ENCODE data around the gene TNIK. TPM values are rescaled to one million over a fixed set of nuclear protein-coding genes. Genes with fewer than 3 reads are reported as not detected.

TNIK gene
- total RNA-seq, 1 experiment from 2014 or later: 0.69 TPM

DNA sequence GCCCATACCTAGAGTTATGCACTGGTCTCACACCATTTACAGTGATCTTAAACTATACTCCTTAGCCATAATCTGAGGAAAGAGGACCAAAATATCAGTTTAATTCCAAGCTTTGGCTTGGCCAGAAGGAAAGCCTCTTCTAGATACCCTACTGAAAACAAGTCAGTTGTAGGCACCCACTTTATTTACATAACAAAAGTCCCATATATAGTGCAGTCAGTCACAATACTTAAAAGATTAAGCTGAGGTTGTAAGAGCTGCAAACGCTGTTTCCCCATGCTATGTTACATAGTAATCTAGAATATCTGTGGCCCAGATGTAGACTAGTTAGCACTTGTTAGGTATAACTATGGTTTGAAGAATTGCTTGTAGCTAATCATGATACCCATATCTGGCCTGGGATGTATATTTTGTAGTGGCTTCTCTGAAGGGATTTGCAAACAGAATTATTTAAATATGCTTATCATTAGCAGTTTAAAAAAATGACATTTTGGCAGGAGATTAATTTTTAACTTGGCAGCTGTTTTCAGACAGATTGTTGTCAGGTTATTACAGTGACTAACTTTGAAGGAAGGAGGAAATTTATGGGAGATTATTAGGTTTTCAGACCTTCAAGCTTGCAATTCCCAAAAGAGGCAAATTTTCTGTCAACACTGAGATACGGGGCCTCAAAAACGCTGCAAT lies 273.2 kb downstream of the TNIK start:
- TF ChIP-seq EZH2 (IDR thresholded peaks at IDR 0.05; ENCODE audit: borderline replicate concordance, low read depth, low read length, poor library complexity, severe bottlenecking) (no peak), CTCF (conservative IDR thresholded peaks at IDR 0.05; ENCODE audit: low read depth, low read length) (no peak)
- DNase-seq (ENCODE audit: low spot score): no peak
- H3K4me1 ChIP-seq (ENCODE audit: insufficient read depth, low read length, poor library complexity, severe bottlenecking): no peaks in the 10 kb centered on the region
- no TSS peak for BruUV-seq (replicated peaks)
- CTCF ChIA-PET: interaction anchor here (0.6 to 1.3 kb wide), 2 partner anchors 90 to 380 kb away, joined by 3 to 4 read pairs; no protein-coding TSS in a partner anchor
- H3K4me3 ChIP-seq (ENCODE audit: low read depth, low read length, poor library complexity, severe bottlenecking): no peak overlapping the region
- H3K9me3 ChIP-seq (ENCODE audit: low read depth, low read length, poor library complexity, severe bottlenecking): no peaks in the 10 kb centered on the region
- H3K27ac ChIP-seq (ENCODE audit: low read depth, low read length, poor library complexity, severe bottlenecking): no peak overlapping the region
- intact Hi-C loops (cut with micrococcal nuclease; ENCODE audit: unreplicated experiment): loop anchor here (2.0 to 5.0 kb wide), 5 partner anchors 225 to 645 kb away; partner anchors contain the start of gene TNIK
- POLR2A ChIA-PET (ENCODE audit: low non-redundant PET): no interaction called here
- H3K36me3 ChIP-seq (ENCODE audit: insufficient read depth, low read length, poor library complexity, severe bottlenecking): no peaks in the 10 kb centered on the region
- H3K27me3 ChIP-seq (replicated peaks; ENCODE audit: insufficient read depth, low read depth, low read length, poor library complexity): no peaks in the 10 kb centered on the region

- H3K27me3 ChIP-seq (replicated peaks; ENCODE audit: insufficient read depth, low read depth, low read length, poor library complexity): no peaks in the 10 kb centered on the region
- BruUV-seq (replicated peaks): no TSS peak
- H3K9me3 ChIP-seq (ENCODE audit: low read depth, low read length, poor library complexity, severe bottlenecking): no peaks in the 10 kb centered on the region
- DNase-seq (ENCODE audit: low spot score): no peak
- no peak for TF ChIP-seq CTCF (conservative IDR thresholded peaks at IDR 0.05; ENCODE audit: low read depth, low read length)
- no peak for TF ChIP-seq EZH2 (IDR thresholded peaks at IDR 0.05; ENCODE audit: borderline replicate concordance, low read depth, low read length, poor library complexity, severe bottlenecking)
- no peaks in the 10 kb centered on the region for H3K36me3 ChIP-seq (ENCODE audit: insufficient read depth, low read length, poor library complexity, severe bottlenecking)
- ChIA-PET POLR2A (ENCODE audit: low non-redundant PET) (no interaction called here), CTCF (interaction anchor here (0.6 to 1.3 kb wide), 3 partner anchors 13 to 380 kb away, joined by 3 to 4 read pairs (median 3); no protein-coding TSS in a partner anchor)
- no peaks in the 10 kb centered on the region for H3K4me1 ChIP-seq (ENCODE audit: insufficient read depth, low read length, poor library complexity, severe bottlenecking)
- no peak overlapping the region for H3K27ac ChIP-seq (ENCODE audit: low read depth, low read length, poor library complexity, severe bottlenecking)
- intact Hi-C loops (cut with micrococcal nuclease; ENCODE audit: unreplicated experiment): loop anchor here (2.0 to 5.0 kb wide), 5 partner anchors 224 to 646 kb away; partner anchors contain the start of gene TNIK
- H3K4me3 ChIP-seq (ENCODE audit: low read depth, low read length, poor library complexity, severe bottlenecking): no peak overlapping the region
Measured at GRCh38 chr3:171186383-171186782, 273.8 kb downstream of the TNIK start.

DNA sequence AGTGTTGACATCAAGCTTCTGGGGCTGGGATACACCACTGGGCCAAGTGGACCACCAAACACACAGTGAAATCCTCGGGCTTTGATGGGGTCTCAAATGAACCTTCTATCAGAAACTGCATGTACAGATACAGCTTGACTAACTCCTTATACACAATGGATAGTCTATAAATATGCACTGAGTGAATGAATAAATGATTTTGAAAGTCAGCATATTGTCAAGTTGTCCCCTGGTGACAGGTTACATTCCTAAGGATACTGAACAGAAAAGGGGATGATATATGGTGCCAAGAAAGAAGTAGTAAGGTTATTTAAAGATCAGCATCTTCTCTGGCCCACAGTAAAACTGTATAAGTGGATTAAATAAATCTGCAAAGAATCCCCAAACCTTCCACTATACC lies 274.2 kb downstream of the TNIK start:
- DNase-seq (ENCODE audit: low spot score): no peak
- CTCF ChIA-PET: interaction anchor here (0.7 to 1.3 kb wide), 2 partner anchors 13 to 381 kb away, joined by 3 read pairs; no protein-coding TSS in a partner anchor

More for the DNA sequence above, 274.2 kb downstream of the TNIK start:
- Histone ChIP-seq H3K4me1 (ENCODE audit: insufficient read depth, low read length, poor library complexity, severe bottlenecking) (no peaks in the 10 kb centered on the region), H3K27me3 (replicated peaks; ENCODE audit: insufficient read depth, low read depth, low read length, poor library complexity) (no peaks in the 10 kb centered on the region), H3K36me3 (ENCODE audit: insufficient read depth, low read length, poor library complexity, severe bottlenecking) (no peaks in the 10 kb centered on the region), H3K4me3 (ENCODE audit: low read depth, low read length, poor library complexity, severe bottlenecking) (no peak overlapping the region), H3K9me3 (ENCODE audit: low read depth, low read length, poor library complexity, severe bottlenecking) (no peaks in the 10 kb centered on the region), H3K27ac (ENCODE audit: low read depth, low read length, poor library complexity, severe bottlenecking) (no peak overlapping the region)
- POLR2A ChIA-PET (ENCODE audit: low non-redundant PET): no interaction called here
- intact Hi-C loops (cut with micrococcal nuclease; ENCODE audit: unreplicated experiment): loop anchor here (2.0 to 5.0 kb wide), 5 partner anchors 224 to 646 kb away; partner anchors contain the start of gene TNIK
- BruUV-seq (replicated peaks): no TSS peak
- no peak for TF ChIP-seq EZH2 (IDR thresholded peaks at IDR 0.05; ENCODE audit: borderline replicate concordance, low read depth, low read length, poor library complexity, severe bottlenecking)
- no peak for TF ChIP-seq CTCF (conservative IDR thresholded peaks at IDR 0.05; ENCODE audit: low read depth, low read length)

All from A673 (cell line).